Neural cell (in vitro differentiated cells): Measurements from ENCODE around the gene MGAT2. TPM values are rescaled to one million over a fixed set of nuclear protein-coding genes. Genes with fewer than 3 reads are reported as not detected.

Experiments used
- H2AFZ ChIP-seq: fragments of 200-600, 300-800 bp; sonication (generic), shearing (Covaris generic); 2 replicates; pipeline ENCODE4 v1.6.0; 2014; ENCODE audit warnings: low read depth, mild to moderate bottlenecking, antibody characterized with exemption, low read length, moderate library complexity
- H3F3A ChIP-seq: fragments of 200-600 bp; shearing (Covaris generic); 2 replicates; pipeline ENCODE4 v1.6.1; 2016; ENCODE audit warnings: mild to moderate bottlenecking, moderate library complexity, mixed read lengths, antibody characterized with exemption, low read length; ENCODE audit not compliant: insufficient read depth, poor library complexity, severe bottlenecking
- H3K27ac ChIP-seq: fragments of 200-600, 300-800 bp; sonication (generic), shearing (Covaris generic); 2 replicates; pipeline ENCODE4 v1.5.1; 2014; ENCODE audit warnings: mild to moderate bottlenecking, low read length, moderate library complexity
- H3K27me3 ChIP-seq: fragments of 300-800, 200-600 bp; sonication (generic), shearing (Covaris generic); 2 replicates; pipeline ENCODE4 v1.6.0; 2014; ENCODE audit warnings: mild to moderate bottlenecking, low read depth, low read length, moderate library complexity; ENCODE audit not compliant: insufficient read depth
- H3K36me3 ChIP-seq: fragments of 300-800, 200-600 bp; sonication (generic), shearing (Covaris generic); 2 replicates; pipeline ENCODE4 v1.5.1; 2014; ENCODE audit warnings: mild to moderate bottlenecking, antibody characterized with exemption, low read length, moderate library complexity; ENCODE audit not compliant: insufficient read depth
- H3K4me2 ChIP-seq: fragments of 300-800, 200-600 bp; sonication (generic), shearing (Covaris generic); 2 replicates; pipeline ENCODE4 v1.6.0; 2014; ENCODE audit warnings: mild to moderate bottlenecking, low read length
- H3K4me3 ChIP-seq: fragments of 300-800, 200-600 bp; sonication (generic), shearing (Covaris generic); 2 replicates; pipeline ENCODE4 v1.5.1; 2014; ENCODE audit warnings: mild to moderate bottlenecking, low read length, moderate library complexity
- H3K79me2 ChIP-seq: fragments of 200-600 bp; shearing (Covaris generic); replicated peaks from 2 replicates; pipeline ENCODE4 v1.6.0; 2014; ENCODE audit warnings: mild to moderate bottlenecking, low read length, moderate library complexity; ENCODE audit not compliant: insufficient read depth
- H3K9ac ChIP-seq: fragments of 300-800, 200-600 bp; sonication (generic), shearing (Covaris generic); 2 replicates; pipeline ENCODE4 v1.6.1; 2016; ENCODE audit warnings: mild to moderate bottlenecking, low read length, mixed read lengths
- H3K9me2 ChIP-seq: fragments of 200-600 bp; shearing (Covaris generic); 2 replicates; pipeline ENCODE4 v1.6.1; 2016; ENCODE audit warnings: mild to moderate bottlenecking, low read length, mixed read lengths; ENCODE audit not compliant: insufficient read depth
- H3K9me3 ChIP-seq: fragments of 200-600, 300-800 bp; sonication (generic), shearing (Covaris generic); 2 replicates; pipeline ENCODE4 v1.6.1; 2016; ENCODE audit warnings: mild to moderate bottlenecking, mixed run types, low read length, moderate library complexity, mixed read lengths
- H4K20me1 ChIP-seq: fragments of 200-600 bp; shearing (Covaris generic); 2 replicates; pipeline ENCODE4 v1.6.1; 2016; ENCODE audit warnings: mild to moderate bottlenecking, mixed run types; ENCODE audit not compliant: insufficient read depth
- CTCF ChIP-seq: fragments of 450-650 bp; IDR thresholded peaks from 2 replicates; pipeline ENCODE4 v1.5.1; 2014; ENCODE audit warnings: antibody characterized with exemption, mild to moderate bottlenecking, moderate library complexity; ENCODE audit not compliant: poor library complexity, severe bottlenecking
- EP300 ChIP-seq: fragments of 450-650 bp; conservative IDR thresholded peaks from 2 replicates; pipeline ENCODE4 v1.6.1; 2014; ENCODE audit warnings: antibody characterized with exemption, mild to moderate bottlenecking, moderate library complexity; ENCODE audit not compliant: poor library complexity, severe bottlenecking
- EZH2 ChIP-seq: fragments of 200-600, 300-800 bp; shearing (Covaris generic), sonication (generic); IDR thresholded peaks from 2 replicates; pipeline ENCODE4 v1.6.1; 2014; ENCODE audit warnings: antibody characterized with exemption, low read length, borderline replicate concordance, mild to moderate bottlenecking; ENCODE audit not compliant: insufficient read depth, poor library complexity, severe bottlenecking
- MXI1 ChIP-seq: fragments of 450-650 bp; conservative IDR thresholded peaks from 2 replicates; pipeline ENCODE4 v1.6.1; 2014; ENCODE audit warnings: antibody characterized with exemption, mild to moderate bottlenecking; ENCODE audit not compliant: poor library complexity, severe bottlenecking
- POLR2AphosphoS5 ChIP-seq: IDR thresholded peaks from 2 replicates; pipeline ENCODE4 v1.6.1; 2012
- RAD21 ChIP-seq: fragments of 450-650 bp; conservative IDR thresholded peaks from 2 replicates; pipeline ENCODE4 v1.6.1; 2014; ENCODE audit warnings: antibody characterized with exemption, mild to moderate bottlenecking, moderate library complexity
- REST ChIP-seq: IDR thresholded peaks from 2 replicates; pipeline ENCODE4 v1.6.1; 2012; ENCODE audit warnings: borderline replicate concordance
- SMC3 ChIP-seq: fragments of 450-650 bp; conservative IDR thresholded peaks from 2 replicates; pipeline ENCODE4 v1.6.1; 2014; ENCODE audit warnings: antibody characterized with exemption, mild to moderate bottlenecking, moderate library complexity; ENCODE audit not compliant: poor library complexity
- TAF1 ChIP-seq: IDR thresholded peaks from 2 replicates; pipeline ENCODE4 v1.6.1; 2012; ENCODE audit warnings: low read depth
- polyA plus RNA-seq: library from polyadenylated mRNA; depleted of rRNA; stranded (reverse); fragments of >200 nt; gene quantifications from 2 replicates; pipeline ENCODE4 v1.2.3, GENCODE V29; 2014

Gene MGAT2
- polyA plus RNA-seq, 1 donor from 2014 or later = 24.7 TPM

DNA sequence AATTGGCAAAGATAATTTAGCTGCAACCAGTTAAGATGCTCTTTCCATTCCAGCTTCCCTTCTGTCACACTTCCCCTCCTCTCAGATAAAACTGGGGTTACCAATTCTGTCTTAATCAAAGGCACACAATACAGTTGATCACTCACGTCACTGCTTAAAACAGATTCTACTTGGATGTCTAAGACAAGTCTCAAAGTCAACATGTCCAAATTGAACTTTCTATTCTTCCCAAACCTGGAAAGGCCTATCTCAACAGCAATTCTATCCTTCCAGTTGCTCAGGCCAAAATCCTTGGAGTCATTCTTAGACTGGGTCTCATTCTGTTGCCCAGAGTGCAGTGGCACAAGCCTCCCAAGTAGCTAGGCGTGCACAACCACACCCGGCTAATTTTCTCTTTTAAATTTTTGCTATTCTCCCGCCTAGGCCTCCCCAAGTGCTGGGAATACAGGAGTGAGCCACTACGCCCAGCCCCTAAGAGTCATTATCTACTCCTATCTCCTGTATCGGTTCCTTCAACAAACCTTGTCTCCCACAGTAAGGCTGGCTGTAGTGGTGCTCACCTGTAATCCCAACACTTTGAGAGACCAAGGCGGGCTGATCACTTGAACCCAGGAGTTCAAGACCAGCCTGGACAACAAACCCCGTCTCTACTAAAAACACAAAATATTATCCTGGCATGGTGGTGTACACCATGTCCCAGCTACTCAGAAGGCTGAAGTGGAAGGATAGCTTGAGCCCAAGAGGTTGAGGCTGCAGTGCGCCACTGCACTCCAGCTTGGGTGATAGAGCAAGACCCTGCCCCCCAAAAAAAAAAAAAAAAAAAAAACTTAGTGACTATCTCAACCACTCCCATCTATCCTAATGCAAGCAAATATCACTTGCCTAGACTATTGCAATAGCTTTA lies 39.1 kb upstream of the MGAT2 start:
- Histone ChIP-seq H3K9me2 (no peaks in the 10 kb centered on the region), H3K4me3 (no peak overlapping the region), H2AFZ (no peak overlapping the region), H3K36me3 (no peaks in the 10 kb centered on the region), H3F3A (no peaks in the 10 kb centered on the region), H3K9ac (no peak overlapping the region), H3K9me3 (no peaks in the 10 kb centered on the region), H3K27ac (no peak overlapping the region), H3K27me3 (no peaks in the 10 kb centered on the region), H3K79me2 (peaks cover 57% of the 10 kb centered on the region), H4K20me1 (no peaks in the 10 kb centered on the region), H3K4me2 (no peak overlapping the region)
- no peak for TF ChIP-seq RAD21

DNA sequence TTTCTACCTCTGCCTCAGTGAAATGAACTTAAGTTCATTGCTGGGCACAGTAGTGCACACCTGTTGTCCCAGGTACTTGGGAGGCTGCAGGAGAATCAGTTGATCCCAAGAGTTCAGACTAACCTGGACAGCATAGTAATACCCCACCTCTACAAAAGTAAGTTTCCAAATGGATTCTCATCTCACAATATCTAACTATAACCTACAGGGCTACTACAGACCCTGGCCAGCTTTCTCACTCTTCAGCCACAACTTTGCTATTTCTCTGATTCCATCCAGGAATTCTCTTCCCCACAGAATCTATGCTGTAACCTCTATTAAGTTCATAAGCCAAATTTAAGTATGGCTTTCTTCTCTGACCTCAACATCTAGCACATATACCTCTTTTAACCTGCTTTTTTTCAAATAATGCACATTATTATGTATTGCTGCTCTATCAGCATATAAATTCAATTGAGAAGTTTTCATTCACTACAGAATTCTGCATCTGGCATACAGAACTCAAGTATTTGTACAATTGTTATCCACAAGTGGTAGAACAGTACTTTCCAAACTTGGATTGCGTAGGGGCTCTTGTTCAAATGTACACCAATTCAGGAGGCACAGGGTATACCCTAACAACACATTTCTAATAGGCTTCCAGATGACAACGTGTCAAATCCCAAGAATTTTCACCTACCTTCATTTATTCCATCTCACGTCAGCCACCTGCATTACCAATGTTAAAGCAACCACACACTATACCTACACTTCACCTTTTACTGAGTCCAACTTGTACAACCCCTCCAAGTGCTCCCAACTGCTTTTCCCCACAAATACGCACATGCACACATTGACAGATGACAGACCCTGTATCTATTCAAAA lies 38.3 kb upstream of the MGAT2 start:
- H3K79me2 ChIP-seq = peaks cover 57% of the 10 kb centered on the region
- no peaks in the 10 kb centered on the region for H3K27me3 ChIP-seq
- no peak overlapping the region for H3K9ac ChIP-seq

More for the DNA sequence above, 38.3 kb upstream of the MGAT2 start:
- no peaks in the 10 kb centered on the region for H3K9me3 ChIP-seq
- H3K4me2 ChIP-seq = no peak overlapping the region
- H3K27ac ChIP-seq = no peak overlapping the region
- no peaks in the 10 kb centered on the region for H3K36me3 ChIP-seq
- H3K4me3 ChIP-seq = no peak overlapping the region
- no peaks in the 10 kb centered on the region for H3F3A ChIP-seq
- H2AFZ ChIP-seq = no peak overlapping the region
- no peaks in the 10 kb centered on the region for H3K9me2 ChIP-seq
- no peak for TF ChIP-seq CTCF
- TF ChIP-seq TAF1 = no peak
- TF ChIP-seq MXI1 = no peak
- TF ChIP-seq EP300 = no peak
- no peak for TF ChIP-seq REST
- no peak for TF ChIP-seq RAD21
- TF ChIP-seq POLR2AphosphoS5 = no peak
- no peak for TF ChIP-seq SMC3
- no peak for TF ChIP-seq EZH2
- no peaks in the 10 kb centered on the region for H4K20me1 ChIP-seq
